Measurements from ENCODE around the gene MRPL52.

DNA sequence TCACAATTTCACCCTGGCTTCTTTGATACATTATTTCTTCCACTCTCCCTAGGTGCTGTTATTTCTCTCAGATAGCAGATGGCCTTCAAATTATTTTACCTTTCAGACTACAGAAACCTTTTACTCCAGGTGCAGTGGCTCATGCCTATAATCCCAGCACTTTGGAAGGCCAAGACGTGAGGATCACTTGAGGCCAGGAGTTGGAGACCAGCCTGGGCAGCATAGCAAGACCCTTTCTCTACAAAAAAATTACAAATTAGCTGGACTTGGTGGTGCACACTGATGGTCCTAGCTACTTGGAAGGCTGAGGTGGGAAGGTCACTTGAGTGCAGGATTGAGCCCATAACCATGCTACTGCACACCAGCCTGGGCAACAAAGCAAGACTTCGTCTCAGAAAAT lies 37.5 kb upstream of the MRPL52 start:
- TF ChIP-seq, protein P1, sequence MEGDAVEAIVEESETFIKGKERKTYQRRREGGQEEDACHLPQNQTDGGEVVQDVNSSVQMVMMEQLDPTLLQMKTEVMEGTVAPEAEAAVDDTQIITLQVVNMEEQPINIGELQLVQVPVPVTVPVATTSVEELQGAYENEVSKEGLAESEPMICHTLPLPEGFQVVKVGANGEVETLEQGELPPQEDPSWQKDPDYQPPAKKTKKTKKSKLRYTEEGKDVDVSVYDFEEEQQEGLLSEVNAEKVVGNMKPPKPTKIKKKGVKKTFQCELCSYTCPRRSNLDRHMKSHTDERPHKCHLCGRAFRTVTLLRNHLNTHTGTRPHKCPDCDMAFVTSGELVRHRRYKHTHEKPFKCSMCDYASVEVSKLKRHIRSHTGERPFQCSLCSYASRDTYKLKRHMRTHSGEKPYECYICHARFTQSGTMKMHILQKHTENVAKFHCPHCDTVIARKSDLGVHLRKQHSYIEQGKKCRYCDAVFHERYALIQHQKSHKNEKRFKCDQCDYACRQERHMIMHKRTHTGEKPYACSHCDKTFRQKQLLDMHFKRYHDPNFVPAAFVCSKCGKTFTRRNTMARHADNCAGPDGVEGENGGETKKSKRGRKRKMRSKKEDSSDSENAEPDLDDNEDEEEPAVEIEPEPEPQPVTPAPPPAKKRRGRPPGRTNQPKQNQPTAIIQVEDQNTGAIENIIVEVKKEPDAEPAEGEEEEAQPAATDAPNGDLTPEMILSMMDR (IDR thresholded peaks at IDR 0.05) = no peak
- TF ChIP-seq POLR2A (IDR thresholded peaks at IDR 0.05) (no peak), POLR2AphosphoS5 (IDR thresholded peaks at IDR 0.05) (no peak)
